HG03196 (cell line): ENCODE results near the gene COL23A1.

Experiments used
- ATAC-seq: cut with Tn5 transposase; IDR thresholded peaks from one replicate; pipeline ENCODE4 v1.9.1; 2021; ENCODE audit not compliant: unreplicated experiment

The COL23A1 gene

DNA sequence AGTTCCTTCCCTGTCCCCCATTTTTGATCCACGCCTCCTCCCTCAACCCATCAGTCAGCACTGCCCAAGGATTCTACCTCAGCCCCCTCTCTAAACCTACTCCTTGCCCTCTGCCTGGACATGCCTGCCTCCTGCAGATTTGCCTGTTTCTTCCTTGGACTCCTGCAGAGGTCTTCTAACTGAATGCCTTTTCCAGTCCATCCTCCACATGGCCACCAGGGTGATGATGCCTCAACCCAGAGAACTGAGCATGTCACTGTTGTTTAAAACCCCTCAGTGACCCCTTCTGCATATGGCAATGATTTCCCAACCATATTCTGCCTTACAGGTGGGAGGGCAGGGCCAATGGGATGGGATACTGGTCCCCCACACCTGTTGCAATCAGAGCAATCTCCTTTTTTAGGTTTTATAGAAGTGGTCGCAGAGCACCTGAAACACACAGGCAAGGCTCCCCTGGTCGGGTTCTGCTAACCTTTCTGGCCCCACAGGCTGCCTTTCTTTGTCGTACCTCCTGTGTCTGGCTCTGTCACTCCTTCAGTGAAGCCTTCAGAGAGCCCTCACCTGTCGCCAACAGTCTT, 366.9 kb downstream of the COL23A1 start:
- no peak for ATAC-seq

DNA sequence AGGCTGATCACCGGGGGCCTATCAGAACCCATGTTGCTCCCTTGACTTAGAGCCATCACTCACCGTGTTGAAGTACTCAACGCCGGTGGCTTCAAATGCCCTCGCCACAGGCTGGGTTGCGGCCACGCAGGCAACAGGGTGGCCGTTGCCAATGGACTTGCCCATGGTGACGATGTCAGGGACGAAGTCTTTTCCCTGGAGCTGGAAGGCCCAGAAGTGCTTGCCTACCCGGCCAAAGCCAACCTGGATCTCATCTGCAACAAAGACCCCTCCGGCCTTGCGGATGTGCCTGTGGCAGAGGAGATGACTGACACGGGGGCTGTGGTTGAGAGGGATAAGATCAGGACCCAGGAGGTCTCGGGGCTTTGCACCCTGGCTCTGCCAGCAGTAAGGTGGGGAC, 367.9 kb downstream of the COL23A1 start:
- no peak for ATAC-seq

DNA sequence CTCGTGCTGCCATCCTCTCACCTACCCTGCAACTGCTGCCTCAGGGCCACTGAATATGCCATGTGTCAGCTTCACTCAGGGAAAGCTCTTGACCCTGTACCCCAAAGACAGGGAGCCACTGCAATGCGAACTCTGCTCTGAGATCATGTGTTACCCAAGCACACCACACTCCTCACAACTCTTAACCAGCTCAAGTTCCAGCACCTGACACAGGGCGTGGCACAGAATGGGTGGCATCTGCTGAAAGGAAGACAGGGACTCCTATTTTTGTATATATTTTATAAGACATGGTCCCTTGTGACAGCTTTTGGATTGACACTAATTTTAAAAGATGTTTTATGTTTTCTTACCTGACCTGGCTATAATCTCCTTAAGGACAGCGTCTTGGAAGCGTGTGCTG, 368.3 kb downstream of the COL23A1 start:
- ATAC-seq: no peak

DNA sequence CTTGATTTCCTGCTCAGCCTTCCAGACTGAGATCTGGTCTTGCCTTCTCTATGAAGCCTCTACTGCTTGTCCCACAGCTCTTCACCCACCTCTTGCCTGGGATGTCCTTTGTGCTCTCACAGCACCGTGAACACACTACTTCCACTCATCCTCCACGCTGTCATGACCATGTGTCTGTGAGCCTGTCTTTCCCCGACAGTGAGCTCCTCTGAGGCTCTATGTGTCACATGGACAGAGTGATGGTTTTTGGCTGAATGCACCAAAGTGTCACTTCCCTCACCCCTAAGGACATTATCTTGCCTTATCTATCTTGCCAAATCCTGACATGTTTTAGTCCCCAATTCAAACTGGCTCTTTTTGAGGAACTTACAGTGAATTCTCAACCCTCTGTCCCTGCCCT, 368.9 kb downstream of the COL23A1 start:
- ATAC-seq: no peak

DNA sequence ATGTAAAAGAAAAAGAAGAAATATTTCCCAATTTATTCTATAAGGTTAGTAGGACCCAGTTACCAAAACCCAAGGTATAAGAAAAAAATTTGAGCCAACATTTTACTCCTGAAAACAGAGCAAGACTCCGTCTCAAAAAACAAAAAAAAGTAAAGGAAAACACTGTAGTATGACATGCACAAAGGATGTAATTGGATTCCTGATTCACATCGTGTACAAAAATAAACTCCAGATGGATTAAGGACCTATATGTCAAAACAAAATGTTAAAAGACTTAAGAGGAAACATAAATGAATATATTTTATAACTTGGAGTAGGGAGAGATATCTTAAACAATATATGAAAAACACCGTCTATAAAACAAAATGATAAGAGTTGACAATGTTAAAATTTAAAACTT, 371.4 kb downstream of the COL23A1 start:
- ATAC-seq: no peak

DNA sequence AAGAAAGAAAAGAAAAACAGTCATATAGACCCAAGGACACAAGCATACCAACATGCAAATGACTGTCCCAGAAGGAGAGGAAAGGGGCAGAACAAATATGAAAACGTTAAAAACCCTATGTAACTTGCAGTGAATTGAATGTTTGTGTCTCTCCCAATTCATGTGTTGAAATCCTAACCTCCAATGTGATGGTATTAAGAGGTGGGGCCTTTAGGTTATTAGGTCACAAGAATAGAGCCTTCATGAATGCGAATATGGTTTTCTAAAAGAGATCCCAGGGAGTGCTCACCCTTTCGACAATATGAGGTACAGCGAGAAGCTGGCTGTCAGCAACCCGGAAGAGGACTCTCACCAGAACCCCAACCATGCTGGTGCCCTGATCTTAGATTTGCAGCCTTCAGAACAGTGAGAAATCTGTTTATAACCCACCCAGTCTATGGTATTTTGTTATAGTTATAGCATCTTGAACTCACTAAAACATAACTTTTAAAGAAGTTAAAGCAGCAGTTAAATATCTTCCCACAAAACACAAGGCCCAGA, 371.9 kb downstream of the COL23A1 start:
- ATAC-seq: no peak

DNA sequence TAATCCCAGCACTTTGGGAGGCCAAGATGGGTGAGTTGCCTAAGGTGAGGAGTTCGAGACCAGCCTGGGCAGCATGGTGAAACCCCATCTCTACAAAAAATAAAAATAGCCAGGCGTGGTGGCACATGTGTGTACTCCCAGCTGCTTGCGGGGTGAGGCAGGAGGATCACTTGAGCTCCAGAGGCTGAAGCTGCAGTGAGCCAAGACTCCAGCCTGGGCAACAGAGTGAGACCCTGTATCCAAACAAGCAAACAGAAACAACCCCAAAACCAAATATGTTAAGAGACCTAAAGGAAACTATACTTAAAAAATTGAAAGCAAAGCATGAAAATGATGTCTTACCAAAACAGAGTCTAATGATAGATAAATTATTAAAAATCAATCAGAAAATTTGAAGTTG, 373.4 kb downstream of the COL23A1 start:
- no peak for ATAC-seq

DNA sequence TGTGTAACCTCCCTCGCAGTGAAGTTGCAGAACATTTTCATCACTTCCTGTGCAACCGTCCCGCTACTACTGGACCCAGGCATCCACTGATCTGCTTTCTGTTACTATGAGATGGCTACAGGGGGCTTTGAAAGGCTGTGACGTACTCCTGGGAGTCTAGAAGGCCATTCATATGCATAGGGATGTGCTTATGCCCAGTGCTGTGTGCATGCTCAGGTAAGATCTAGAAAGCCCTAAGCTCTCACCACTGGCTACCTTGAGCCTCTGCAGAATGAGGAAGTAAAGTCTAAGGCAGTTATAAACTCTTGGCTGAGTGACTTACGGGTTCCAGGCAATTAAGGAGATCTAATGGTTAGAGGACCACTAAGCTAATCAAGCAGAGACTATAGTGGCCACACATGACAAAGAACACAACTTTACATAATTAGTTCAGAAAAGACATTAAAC, 374.1 kb downstream of the COL23A1 start:
- no peak for ATAC-seq

DNA sequence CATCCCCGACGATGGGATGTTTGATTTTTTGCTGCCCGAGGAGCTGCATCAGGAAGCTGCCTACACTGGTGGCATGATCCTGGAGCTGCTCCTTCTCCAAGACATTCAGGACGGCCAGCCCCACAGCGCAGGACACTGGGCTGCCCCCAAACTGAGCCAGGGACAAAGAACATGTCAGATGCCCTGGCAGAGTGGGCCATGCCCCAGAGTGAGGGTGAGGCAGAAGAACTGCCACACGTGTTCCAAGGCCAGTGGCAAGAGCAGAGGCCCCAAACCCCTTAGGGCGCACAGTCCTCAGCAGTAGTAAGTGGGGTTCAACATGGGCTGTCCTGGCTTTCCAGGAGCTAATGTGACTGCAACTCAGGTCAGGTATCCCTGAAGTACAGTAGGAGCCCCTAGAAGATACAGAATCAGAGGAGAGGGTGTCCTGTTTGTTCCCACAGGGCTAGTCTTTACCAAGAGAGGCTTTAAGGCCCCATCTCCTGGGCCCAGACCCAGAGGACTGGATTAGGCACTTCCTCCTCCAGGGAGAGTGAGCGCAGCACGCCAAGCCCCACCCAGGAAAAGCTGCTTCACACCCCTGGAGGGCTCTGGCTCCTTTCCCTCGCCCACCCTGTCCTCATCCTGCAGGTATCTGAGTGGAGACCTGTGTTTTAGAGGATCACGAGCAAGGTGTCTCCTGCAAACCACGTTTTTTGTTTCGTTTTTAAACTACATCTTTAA, 374.8 kb downstream of the COL23A1 start:
- ATAC-seq: no peak

DNA sequence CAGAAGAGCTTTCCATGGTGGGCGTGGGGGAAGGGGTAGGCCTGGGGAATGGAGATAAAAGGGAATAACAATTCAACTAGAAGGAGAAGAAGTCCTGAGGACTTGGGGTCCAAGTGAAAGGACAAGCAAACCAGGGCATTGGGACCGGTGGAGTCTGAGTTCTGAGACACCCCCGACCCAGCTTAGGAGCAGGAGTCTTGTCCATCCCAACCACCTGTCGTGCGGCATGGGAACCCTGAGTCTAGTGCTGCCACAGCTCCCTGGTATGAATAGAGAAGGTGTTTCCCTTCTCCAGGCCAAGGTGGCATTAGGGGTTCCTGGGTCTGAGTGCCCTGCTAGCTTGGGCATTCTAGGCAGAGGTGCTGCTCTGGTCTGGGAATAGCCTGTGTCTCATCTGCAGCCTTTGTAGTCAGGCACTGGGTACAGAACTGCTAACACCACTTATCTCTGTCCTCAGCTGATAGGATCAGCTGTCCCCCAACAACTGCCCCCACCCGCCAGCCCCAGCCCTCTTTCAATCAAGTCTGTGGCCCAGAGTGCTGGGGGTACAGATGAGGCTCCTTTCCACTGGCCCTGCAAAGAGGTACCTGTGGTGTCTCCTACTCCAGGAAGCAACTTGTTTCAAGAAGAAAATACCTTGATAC, 375.9 kb downstream of the COL23A1 start:
- ATAC-seq: no peak

DNA sequence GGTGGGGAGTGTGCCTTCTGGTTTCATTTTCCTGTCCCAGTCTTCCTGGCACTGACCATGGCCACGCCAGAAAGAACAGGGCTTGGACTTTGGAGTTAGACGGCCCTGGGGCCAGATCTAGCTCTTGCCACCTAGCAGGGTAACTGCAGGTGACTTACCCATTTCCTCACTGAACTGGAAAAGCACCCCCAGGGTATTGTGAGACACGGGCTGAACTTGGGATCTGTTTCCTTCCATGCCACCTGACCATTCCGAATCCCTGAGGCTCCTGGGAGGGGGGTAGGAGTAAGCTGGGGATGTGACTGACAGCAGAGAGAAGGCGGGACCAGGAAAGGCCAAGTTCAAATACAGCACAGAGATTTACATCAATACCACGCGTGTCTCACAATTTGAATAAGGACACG, 376.4 kb downstream of the COL23A1 start:
- no peak for ATAC-seq

DNA sequence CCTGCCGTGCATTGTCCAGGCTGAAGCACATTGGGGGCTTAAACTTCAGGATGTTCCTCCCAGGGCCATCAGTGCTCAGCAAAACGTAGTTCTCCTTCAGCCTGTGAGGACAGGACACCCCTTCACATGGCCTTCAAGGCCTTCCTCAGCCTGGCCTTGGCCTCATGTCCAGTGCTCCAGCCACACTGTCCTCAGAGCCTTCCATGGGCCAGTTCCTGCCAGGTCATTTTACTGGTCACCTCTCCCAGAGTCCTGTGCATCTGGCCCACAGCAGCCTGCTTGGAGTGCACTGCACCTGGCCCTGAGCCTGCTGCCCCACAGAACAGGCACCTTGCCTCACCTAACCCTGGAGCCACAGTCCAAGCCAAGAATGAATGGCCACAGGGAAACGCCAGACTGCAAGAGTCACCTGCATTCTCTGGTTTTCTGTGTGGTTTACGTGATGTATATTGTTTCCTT, 377.2 kb downstream of the COL23A1 start:
- no peak for ATAC-seq

DNA sequence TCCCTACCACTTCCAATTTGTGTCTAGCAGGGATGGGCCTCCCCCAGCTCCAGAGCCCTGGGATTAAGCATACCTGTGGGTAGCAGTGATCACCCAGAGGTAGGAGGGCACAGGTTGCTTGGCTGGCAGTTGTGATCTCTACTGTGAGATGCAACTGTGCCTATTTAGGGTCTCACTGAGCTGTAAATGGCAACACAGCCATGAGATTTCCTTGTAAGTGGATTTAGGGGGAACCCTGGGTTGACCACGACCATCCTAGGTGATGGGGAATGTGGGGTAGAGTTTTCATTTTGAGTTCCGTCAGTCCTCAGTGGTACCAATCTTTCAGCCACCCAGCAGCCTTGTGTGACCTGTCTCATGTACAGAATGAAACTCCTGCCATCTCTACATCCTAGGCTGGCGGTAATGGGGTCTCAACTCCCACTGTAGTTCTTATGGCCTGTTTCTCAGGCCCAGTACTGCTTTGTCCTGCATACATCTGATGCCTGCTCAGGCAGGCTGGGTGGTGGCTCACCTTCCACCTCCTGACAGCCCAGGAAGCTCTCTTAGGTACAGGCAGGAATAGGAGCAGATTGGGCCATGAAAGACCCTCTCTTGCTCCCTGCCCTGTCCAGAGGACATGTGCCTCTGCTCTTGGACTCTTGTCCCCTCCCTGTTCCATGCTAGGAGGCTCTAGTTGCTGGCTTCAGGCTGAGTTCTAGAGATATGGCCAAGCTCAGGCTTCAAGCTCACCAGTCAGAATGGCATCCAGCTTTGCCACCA, 377.8 kb downstream of the COL23A1 start:
- ATAC-seq: no peak

DNA sequence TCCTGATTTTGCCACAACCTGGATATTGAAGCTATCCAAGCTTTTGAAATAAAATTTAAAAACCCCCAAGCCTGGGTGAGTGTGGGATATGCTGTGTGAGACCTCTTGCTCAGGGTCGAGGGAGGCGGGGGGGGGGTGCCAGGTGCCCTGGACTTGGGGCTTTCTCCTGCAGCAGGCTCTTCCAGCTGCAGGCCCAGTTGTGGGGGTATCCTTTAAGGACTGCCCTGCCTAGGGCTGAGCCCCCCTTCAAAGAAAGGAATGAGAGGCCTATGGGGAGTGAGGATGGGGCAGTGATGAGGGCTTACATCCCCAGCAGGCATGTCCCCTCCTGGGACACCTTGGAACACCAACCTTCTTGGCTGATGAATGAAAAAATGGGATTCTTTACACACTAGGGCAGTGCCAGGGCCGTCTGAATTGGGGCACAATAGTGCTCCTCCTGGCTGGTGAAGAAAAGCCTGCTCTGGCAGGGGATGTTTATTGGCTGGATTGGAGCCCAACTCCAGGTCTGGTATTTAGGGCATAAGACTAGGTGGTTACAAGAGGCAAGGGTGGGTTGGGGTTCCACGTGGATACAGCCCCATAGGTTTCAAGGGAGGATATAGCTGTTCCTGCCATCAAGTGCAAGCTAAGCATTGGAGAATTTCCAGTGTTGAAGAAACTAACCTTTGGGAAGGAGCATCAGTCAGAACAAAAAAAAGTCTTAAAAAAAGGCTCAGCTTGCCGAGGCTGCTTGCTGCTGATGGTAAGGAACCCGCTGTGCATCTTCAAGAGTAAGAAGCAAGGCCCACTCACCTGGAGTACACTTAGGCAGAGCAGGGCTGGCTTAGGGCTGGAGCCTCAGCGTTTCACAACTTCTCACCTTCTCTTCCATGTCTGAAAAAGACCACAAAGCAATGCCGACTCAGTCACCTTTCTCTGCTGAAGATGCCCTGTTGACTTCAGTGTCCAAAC, 378.8 kb downstream of the COL23A1 start:
- no peak for ATAC-seq

DNA sequence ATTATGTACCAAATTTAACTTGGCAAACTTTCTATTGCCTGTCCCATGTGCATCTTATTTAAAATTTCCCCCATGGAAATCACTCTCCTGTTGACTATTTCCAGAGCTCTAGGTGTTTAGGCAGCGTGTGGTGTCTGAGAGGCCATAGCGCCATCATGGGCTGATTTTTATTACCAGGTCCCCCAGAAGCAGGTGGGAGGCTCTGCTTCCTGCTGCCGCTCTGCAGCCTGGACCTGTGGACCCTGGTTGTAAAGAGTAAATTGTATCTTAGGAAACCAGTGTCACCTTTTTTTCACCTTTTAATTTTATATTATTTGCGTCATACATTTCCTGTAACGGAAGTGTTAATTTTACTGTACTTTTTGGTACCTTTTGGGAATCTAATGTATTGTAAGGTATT, 379.5 kb downstream of the COL23A1 start:
- ATAC-seq: no peak

DNA sequence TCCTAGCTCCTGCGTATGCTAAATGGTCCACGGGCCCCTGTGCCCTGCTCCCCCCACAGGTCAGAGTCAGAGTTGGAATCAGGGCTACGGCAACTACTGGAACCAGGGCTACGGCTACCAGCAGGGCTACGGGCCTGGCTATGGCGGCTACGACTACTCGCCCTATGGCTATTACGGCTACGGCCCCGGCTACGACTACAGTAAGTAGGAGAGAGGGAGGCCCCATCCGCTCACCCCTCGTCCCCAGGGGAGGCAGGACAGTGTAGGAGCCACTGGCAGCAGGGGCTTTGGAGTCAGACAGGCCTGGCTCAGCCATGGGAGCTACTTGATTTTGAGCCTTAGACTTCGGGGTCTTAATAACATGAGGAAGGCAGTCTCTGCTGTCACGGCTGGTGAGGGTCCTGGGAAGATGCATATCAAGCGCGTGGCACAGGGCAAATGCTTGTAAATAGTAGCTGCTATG, 380.1 kb downstream of the COL23A1 start:
- ATAC-seq: no peak

DNA sequence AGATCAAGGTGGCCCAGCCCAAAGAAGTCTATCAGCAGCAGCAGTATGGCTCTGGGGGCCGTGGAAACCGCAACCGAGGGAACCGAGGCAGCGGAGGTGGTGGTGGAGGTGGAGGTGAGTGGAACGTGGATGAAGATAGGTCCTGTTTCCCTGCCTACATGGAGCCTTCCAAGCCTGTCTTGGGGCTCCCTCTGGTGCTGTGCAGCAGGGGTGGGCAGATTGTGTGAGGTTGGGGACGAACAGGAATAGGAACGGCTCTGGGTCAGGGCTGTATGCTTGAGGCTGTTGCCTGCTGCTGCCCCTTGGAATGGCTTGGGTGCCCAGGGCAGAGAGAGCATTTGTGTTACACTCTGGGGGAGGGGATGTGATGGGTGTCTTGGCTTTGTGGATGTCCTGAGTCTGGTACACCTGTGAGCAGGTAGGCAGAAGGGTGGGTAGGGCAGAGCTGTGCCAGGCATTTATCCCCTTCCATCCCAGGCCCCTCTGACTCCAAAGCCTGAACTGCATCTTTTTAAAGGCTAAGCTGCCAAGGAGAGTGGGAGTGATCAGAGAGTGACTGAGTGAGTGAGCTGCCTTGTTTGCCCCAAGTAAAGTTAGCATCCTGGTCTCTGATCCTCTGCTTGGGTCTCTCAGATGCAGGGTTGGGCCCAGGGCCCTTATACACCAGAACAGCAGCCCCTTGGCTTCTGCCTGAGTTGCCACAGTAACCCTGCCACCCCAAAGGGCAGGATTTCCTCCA, 380.7 kb downstream of the COL23A1 start:
- ATAC-seq: no peak

DNA sequence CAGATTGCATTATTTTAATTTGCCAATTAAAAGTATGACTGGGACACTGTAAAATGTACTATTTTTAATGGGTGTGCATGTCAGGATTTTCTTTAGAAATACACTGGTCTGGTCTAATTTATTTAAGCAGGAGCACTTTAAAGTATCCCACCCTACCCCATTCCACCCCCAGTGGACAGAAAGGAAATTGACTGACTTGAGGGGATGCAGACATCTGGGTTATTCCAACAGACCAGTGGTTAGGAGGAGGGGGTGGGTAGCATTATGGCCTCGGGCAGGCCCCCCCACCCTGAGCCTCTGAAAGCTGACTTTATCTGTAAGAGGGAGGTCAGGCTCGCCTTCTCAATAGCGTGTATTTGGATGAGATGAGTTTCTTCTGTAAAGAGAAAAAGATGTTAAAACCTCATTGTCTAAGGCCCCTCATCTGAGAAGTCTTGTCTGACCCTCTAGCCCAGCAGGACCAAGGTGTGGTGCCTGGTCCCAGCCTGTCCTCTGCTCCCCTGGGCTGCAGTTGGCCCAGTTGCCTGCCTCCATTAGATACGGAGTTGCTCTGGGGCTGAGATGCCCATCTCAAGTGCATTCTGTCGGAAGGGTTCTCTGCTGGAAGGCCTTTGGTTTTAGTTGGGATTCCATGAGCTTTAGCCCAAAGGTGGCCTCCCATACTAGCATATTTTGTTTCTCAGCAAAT, 381.5 kb downstream of the COL23A1 start:
- no peak for ATAC-seq

DNA sequence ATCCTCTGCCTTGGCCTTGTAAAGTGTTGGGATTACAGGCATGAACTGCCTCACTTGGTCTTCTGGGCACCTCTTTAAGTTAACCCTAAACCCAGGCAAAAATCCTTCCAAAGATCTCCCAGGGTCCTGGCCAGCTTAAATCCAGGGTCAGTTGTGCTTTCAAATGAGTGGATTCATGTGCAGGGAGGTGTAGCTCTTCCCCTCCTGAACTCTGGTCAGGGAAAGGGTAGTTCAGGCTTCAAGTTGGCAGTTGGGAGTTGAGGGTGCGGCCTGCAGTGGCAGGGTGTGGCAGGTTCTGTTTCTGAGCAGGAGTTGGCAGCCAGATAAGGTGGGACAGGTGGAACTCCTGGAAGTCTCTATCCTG, 382.3 kb downstream of the COL23A1 start:
- no peak for ATAC-seq
